Muscle of arm (tissue), 12 donors: ENCODE measurements around the gene GSTT2B. TPM values are rescaled to one million over a fixed set of nuclear protein-coding genes. Genes with fewer than 3 reads are reported as not detected.
"Not testable (repeated sequence)": the region's sequence is repeated elsewhere in the genome, so short reads cannot be mapped to it uniquely, and the experiment has no call there.

Source experiments
- DNase-seq: peaks from one replicate; pipeline ENCODE4 v3.0.0-alpha.2; 2013
- polyA plus RNA-seq, 12 donors: library from polyadenylated mRNA; unstranded; fragments of 120-200 nt; gene quantifications; one replicate each; pipeline ENCODE4 v1.2.1, GENCODE V29; 2013; ENCODE audit not compliant: insufficient read length in 12 of 12

The GSTT2B gene
- polyA plus RNA-seq, 12 donors: 2.1 to 39.1 (median 7.1) TPM; not detected in 2

- not testable (repeated sequence) for DNase-seq
Observed at GRCh38 chr22:23986538-23987178, 25.7 kb upstream of the GSTT2B start.

- DNase-seq: not testable (repeated sequence)
Observed at GRCh38 chr22:23986089-23986488, 25.1 kb upstream of the GSTT2B start.

- no peak for DNase-seq
Observed at GRCh38 chr22:23984430-23984829, 23.4 kb upstream of the GSTT2B start.

- not testable (repeated sequence) for DNase-seq
Observed at GRCh38 chr22:23980567-23980966, 19.6 kb upstream of the GSTT2B start.

GRCh38 chr22:23979557-23980240 is 18.7 kb upstream of the GSTT2B start, which contains the start of gene GSTT2:
Gene GSTT2, plus strand, starts transcription at chr22:23980134.
- DNase-seq: not testable (repeated sequence)

GRCh38 chr22:23977304-23977703 is 16.3 kb upstream of the GSTT2B start:
- not testable (repeated sequence) for DNase-seq

- DNase-seq: not testable (repeated sequence)
Observed at GRCh38 chr22:23974836-23975352, 13.9 kb upstream of the GSTT2B start.

- DNase-seq: not testable (repeated sequence)
Observed at GRCh38 chr22:23974345-23974744, 13.3 kb upstream of the GSTT2B start, which contains the start of gene DDT. Gene DDT, minus strand, starts transcription at chr22:23974441. Its CDS starts 27 bp downstream, at chr22:23974414.

GRCh38 chr22:23971927-23972326 is 10.9 kb upstream of the GSTT2B start:
- DNase-seq: not testable (repeated sequence)

GRCh38 chr22:23970816-23971486 is 10.0 kb upstream of the GSTT2B start:
- DNase-seq: no peak

GRCh38 chr22:23970201-23970641 is 9.2 kb upstream of the GSTT2B start:
- DNase-seq: no peak

- DNase-seq: no peak
Observed at GRCh38 chr22:23969071-23969470, 8.1 kb upstream of the GSTT2B start.

GRCh38 chr22:23966568-23966967 is 5.6 kb upstream of the GSTT2B start, which contains the start of gene DDTL:
Gene DDTL, plus strand, starts transcription at chr22:23966888. Its CDS starts 27 bp downstream, at chr22:23966915.
- DNase-seq: not testable (repeated sequence)

GRCh38 chr22:23966094-23966493 is 5.1 kb upstream of the GSTT2B start:
- not testable (repeated sequence) for DNase-seq

GRCh38 chr22:23956301-23956900 is 4.6 kb downstream of the GSTT2B start:
- DNase-seq: peak; percentile 76

- not testable (repeated sequence) for DNase-seq
Observed at GRCh38 chr22:23955886-23956285, 5.1 kb downstream of the GSTT2B start.

- not testable (repeated sequence) for DNase-seq
Observed at GRCh38 chr22:23954991-23955305, 6.0 kb downstream of the GSTT2B start.

GRCh38 chr22:23954193-23954990 is 6.6 kb downstream of the GSTT2B start:
- not testable (repeated sequence) for DNase-seq

- not testable (repeated sequence) for DNase-seq
Observed at GRCh38 chr22:23953485-23953884, 7.5 kb downstream of the GSTT2B start.

GRCh38 chr22:23952794-23953405 is 8.1 kb downstream of the GSTT2B start:
- DNase-seq: not testable (repeated sequence)
